PFSK-1 (cell line): ENCODE results near the gene BCAS4.

Experiments used
- POLR2AphosphoS5 ChIP-seq: IDR thresholded peaks from 2 replicates; pipeline ENCODE4 v1.6.1; 2012; ENCODE audit warnings: low read depth, mild to moderate bottlenecking, control low read depth, low read length, moderate library complexity
- TF ChIP-seq, protein P1 (sequence below), 2 experiments: IDR thresholded peaks; 2 replicates each; pipeline versions ENCODE4 v1.6.1 to v1.8.0; 2011 to 2012; ENCODE audit warnings: low read depth in 2 of 2, low read length in 2 of 2, control low read depth in 1 of 2, inconsistent platforms in 1 of 2, mild to moderate bottlenecking in 1 of 2, moderate library complexity in 1 of 2; ENCODE audit not compliant: insufficient read depth in 1 of 2

DNA sequence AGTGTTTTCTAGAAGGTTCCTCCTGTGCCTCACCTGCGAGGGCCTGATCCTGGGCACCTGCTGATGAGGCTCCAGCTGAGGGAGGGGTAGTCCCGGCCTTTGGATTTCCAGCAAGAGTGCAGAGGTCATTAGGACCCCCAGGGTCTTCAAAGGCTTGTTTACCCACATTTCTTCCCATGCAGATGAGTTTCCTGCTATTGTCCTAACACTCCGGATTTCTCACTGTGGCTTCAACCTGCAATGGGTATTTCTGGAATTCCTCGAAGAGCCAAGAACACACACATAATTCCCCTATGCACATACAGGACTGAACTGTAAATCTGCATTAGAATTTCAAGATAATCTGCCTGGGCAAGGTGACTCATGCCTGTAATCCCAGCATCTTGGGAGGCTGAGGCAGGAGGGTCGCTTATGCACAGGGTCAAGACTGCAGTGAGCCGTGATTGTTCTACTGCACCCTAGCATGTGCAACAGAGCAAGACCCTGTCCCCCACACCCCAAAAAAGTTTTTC lies 82.4 kb downstream of the BCAS4 start:
- TF ChIP-seq POLR2AphosphoS5 = no peak
- TF ChIP-seq, protein P1, sequence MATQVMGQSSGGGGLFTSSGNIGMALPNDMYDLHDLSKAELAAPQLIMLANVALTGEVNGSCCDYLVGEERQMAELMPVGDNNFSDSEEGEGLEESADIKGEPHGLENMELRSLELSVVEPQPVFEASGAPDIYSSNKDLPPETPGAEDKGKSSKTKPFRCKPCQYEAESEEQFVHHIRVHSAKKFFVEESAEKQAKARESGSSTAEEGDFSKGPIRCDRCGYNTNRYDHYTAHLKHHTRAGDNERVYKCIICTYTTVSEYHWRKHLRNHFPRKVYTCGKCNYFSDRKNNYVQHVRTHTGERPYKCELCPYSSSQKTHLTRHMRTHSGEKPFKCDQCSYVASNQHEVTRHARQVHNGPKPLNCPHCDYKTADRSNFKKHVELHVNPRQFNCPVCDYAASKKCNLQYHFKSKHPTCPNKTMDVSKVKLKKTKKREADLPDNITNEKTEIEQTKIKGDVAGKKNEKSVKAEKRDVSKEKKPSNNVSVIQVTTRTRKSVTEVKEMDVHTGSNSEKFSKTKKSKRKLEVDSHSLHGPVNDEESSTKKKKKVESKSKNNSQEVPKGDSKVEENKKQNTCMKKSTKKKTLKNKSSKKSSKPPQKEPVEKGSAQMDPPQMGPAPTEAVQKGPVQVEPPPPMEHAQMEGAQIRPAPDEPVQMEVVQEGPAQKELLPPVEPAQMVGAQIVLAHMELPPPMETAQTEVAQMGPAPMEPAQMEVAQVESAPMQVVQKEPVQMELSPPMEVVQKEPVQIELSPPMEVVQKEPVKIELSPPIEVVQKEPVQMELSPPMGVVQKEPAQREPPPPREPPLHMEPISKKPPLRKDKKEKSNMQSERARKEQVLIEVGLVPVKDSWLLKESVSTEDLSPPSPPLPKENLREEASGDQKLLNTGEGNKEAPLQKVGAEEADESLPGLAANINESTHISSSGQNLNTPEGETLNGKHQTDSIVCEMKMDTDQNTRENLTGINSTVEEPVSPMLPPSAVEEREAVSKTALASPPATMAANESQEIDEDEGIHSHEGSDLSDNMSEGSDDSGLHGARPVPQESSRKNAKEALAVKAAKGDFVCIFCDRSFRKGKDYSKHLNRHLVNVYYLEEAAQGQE (IDR thresholded peaks at IDR 0.05; ENCODE audit: insufficient read depth in 1 of 2, low read depth in 2 of 2, low read length in 2 of 2) = no peak
